ENCODE data around the gene POF1B. TPM values are rescaled to one million over a fixed set of nuclear protein-coding genes. Genes with fewer than 3 reads are reported as not detected.

POF1B gene
- total RNA-seq, 1 experiment from 2014 or later: 28.6 TPM

DNA sequence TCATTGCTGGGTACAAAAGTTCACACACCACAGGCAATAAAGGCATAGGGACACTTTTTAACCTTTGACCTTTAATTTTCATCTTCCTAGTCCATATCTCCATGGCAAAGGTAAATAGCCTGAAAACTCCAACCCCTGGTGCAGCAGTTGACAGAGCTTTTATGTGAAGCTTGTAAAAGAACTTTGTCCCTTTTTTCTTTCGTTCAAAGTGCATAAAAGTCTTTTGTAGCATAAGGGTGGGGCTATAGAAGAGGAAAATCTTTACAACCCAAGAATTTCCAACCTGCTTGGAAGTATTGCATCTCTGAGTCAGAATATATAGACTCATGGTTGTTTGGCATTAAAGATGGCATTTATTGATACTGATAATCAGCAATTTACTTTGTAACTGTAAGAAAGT lies 20.4 kb downstream of the POF1B start:
- no peak overlapping the region for H3K4me3 ChIP-seq (ENCODE audit: low read depth, low read length)
- peaks cover 23% of the 10 kb centered on the region for H3K36me3 Mint-ChIP-seq (ENCODE audit: insufficient read depth, unreplicated experiment)
- peaks cover 3% of the 10 kb centered on the region; the same call in 1 of the 2 replicates for H3K9me3 ChIP-seq
- intact Hi-C loops (cut with micrococcal nuclease; ENCODE audit: unreplicated experiment): loop anchor here (1.0 kb wide), 1 partner anchor 20 kb away; the partner anchor contains the start of gene POF1B
- no peaks in the 10 kb centered on the region for H3K27me3 Mint-ChIP-seq (ENCODE audit: insufficient read depth, unreplicated experiment)
- H3K4me1 Mint-ChIP-seq (ENCODE audit: low read depth, unreplicated experiment): peaks cover 26% of the 10 kb centered on the region
- TF ChIP-seq, protein P1, sequence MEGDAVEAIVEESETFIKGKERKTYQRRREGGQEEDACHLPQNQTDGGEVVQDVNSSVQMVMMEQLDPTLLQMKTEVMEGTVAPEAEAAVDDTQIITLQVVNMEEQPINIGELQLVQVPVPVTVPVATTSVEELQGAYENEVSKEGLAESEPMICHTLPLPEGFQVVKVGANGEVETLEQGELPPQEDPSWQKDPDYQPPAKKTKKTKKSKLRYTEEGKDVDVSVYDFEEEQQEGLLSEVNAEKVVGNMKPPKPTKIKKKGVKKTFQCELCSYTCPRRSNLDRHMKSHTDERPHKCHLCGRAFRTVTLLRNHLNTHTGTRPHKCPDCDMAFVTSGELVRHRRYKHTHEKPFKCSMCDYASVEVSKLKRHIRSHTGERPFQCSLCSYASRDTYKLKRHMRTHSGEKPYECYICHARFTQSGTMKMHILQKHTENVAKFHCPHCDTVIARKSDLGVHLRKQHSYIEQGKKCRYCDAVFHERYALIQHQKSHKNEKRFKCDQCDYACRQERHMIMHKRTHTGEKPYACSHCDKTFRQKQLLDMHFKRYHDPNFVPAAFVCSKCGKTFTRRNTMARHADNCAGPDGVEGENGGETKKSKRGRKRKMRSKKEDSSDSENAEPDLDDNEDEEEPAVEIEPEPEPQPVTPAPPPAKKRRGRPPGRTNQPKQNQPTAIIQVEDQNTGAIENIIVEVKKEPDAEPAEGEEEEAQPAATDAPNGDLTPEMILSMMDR (IDR thresholded peaks at IDR 0.05; ENCODE audit: insufficient read depth in 1 of 2, low read depth in 1 of 2, low read length in 1 of 2, severe bottlenecking in 1 of 2, unreplicated experiment in 1 of 2): no peak
- peaks cover 22% of the 10 kb centered on the region for H3K4me1 ChIP-seq
- ChIA-PET CTCF (interaction anchor here (0.6 kb wide), 1 partner anchor 59 kb away, joined by 4 read pairs; no protein-coding TSS in a partner anchor), POLR2A (no interaction called here)
- H3K4me3 Mint-ChIP-seq (ENCODE audit: unreplicated experiment): peak overlapping the region; percentile 28
- DNase-seq: peak; percentile 65 to 76
- BruUV-seq (replicated peaks): no TSS peak
- H3K27ac Mint-ChIP-seq (ENCODE audit: unreplicated experiment): peak overlapping the region; percentile 83
- peaks cover 2% of the 10 kb centered on the region; the same call in 1 of the 2 replicates for H3K36me3 ChIP-seq (ENCODE audit: control insufficient read depth, insufficient read depth, low read length)
- peaks cover 34% of the 10 kb centered on the region for H3K9me3 Mint-ChIP-seq (ENCODE audit: unreplicated experiment)
- H3K27me3 ChIP-seq (replicated peaks; ENCODE audit: control insufficient read depth, insufficient read depth, low read length): no peaks in the 10 kb centered on the region

- H3K36me3 Mint-ChIP-seq (ENCODE audit: insufficient read depth, unreplicated experiment): no peaks in the 10 kb centered on the region
- ChIA-PET POLR2A (no interaction called here), CTCF (no interaction called here)
- H3K4me1 Mint-ChIP-seq (ENCODE audit: low read depth, unreplicated experiment): no peaks in the 10 kb centered on the region
- H3K9me3 Mint-ChIP-seq (ENCODE audit: unreplicated experiment): no peaks in the 10 kb centered on the region
- H3K27me3 Mint-ChIP-seq (ENCODE audit: insufficient read depth, unreplicated experiment): no peaks in the 10 kb centered on the region
- H3K27me3 ChIP-seq (replicated peaks; ENCODE audit: control insufficient read depth, insufficient read depth, low read length): no peaks in the 10 kb centered on the region
- H3K4me3 Mint-ChIP-seq (ENCODE audit: unreplicated experiment): no peak overlapping the region
- no TSS peak for BruUV-seq (replicated peaks)
- no peaks in the 10 kb centered on the region for H3K36me3 ChIP-seq (ENCODE audit: control insufficient read depth, insufficient read depth, low read length)
- H3K4me3 ChIP-seq (ENCODE audit: low read depth, low read length): no peak overlapping the region
- DNase-seq: no peak
- intact Hi-C loops (cut with micrococcal nuclease; ENCODE audit: unreplicated experiment): no loop called here
- no peak overlapping the region for H3K27ac Mint-ChIP-seq (ENCODE audit: unreplicated experiment)
- no peaks in the 10 kb centered on the region for H3K9me3 ChIP-seq
- no peaks in the 10 kb centered on the region for H3K4me1 ChIP-seq
- TF ChIP-seq, protein P1 (IDR thresholded peaks at IDR 0.05; ENCODE audit: insufficient read depth in 1 of 2, low read depth in 1 of 2, low read length in 1 of 2, severe bottlenecking in 1 of 2, unreplicated experiment in 1 of 2): no peak
These were observed 33.9 kb downstream of the POF1B start for GRCh38 chrX:85345523-85345922.

GRCh38 chrX:85327060-85327333 lies 52.5 kb downstream of the POF1B start:
- H3K9me3 ChIP-seq: no peaks in the 10 kb centered on the region
- Mint-ChIP-seq H3K27ac (ENCODE audit: unreplicated experiment) (no peak overlapping the region), H3K4me3 (ENCODE audit: unreplicated experiment) (no peak overlapping the region), H3K4me1 (ENCODE audit: low read depth, unreplicated experiment) (no peaks in the 10 kb centered on the region), H3K36me3 (ENCODE audit: insufficient read depth, unreplicated experiment) (peaks cover 31% of the 10 kb centered on the region), H3K27me3 (ENCODE audit: insufficient read depth, unreplicated experiment) (no peaks in the 10 kb centered on the region), H3K9me3 (ENCODE audit: unreplicated experiment) (peaks cover 13% of the 10 kb centered on the region)
- H3K4me3 ChIP-seq (ENCODE audit: low read depth, low read length): no peak overlapping the region
- H3K4me1 ChIP-seq: no peaks in the 10 kb centered on the region
- DNase-seq: no peak
- H3K27me3 ChIP-seq (replicated peaks; ENCODE audit: control insufficient read depth, insufficient read depth, low read length): no peaks in the 10 kb centered on the region
- intact Hi-C loops (cut with micrococcal nuclease; ENCODE audit: unreplicated experiment): no loop called here
- TF ChIP-seq, protein P1 (IDR thresholded peaks at IDR 0.05; ENCODE audit: insufficient read depth in 1 of 2, low read depth in 1 of 2, low read length in 1 of 2, severe bottlenecking in 1 of 2, unreplicated experiment in 1 of 2): no peak
- H3K36me3 ChIP-seq (ENCODE audit: control insufficient read depth, insufficient read depth, low read length): peaks cover 5% of the 10 kb centered on the region
- CTCF ChIA-PET: no interaction called here
- POLR2A ChIA-PET: no interaction called here
- BruUV-seq (replicated peaks): no TSS peak
